Panc1 (cell line): ENCODE data around the gene TLCD3B. TPM values are rescaled to one million over a fixed set of nuclear protein-coding genes. Genes with fewer than 3 reads are reported as not detected.

Source experiments
- ATAC-seq: fragments of 200-7000 bp; cut with Tn5 transposase; 2 replicates; pipeline ENCODE4 v1.9.1; 2020; ENCODE audit warnings: mild to moderate bottlenecking, moderate library complexity
- BruUV-seq: library from RNA; stranded (reverse); fragments of 400-500 nt; replicated peaks from 2 replicates; lab custom pipeline; 2021; lab: Mats Ljungman, UMichigan
- CTCF ChIA-PET: fragments of 300-600 bp; sonication (Branson Sonifier 250); formaldehyde crosslinking; loops from one replicate; lab custom pipeline; 2022; ENCODE audit warnings: antibody characterized with exemption; lab: Charles Lee
- POLR2A ChIA-PET: fragments of 300-600 bp; sonication (Branson Sonifier 250); formaldehyde crosslinking; loops from one replicate; lab custom pipeline; 2022; ENCODE audit warnings: antibody characterized with exemption; lab: Charles Lee
- DNase-seq: peaks from one replicate; pipeline ENCODE4 v3.0.0-alpha.2; 2010; ENCODE audit warnings: low read depth, low spot score
- H3K27ac ChIP-seq: 2 replicates; pipeline ENCODE4 v1.5.1; 2011; ENCODE audit warnings: mild to moderate bottlenecking, low read length, inconsistent platforms
- H3K27me3 ChIP-seq: fragments of 200-500 bp; sonication (Bioruptor generic); 2 replicates; pipeline ENCODE4 v1.6.0; 2014; ENCODE audit warnings: low read length, inconsistent platforms; ENCODE audit not compliant: control insufficient read depth, insufficient read depth
- H3K36me3 ChIP-seq: fragments of 200-500 bp; sonication (Bioruptor generic); 2 replicates; pipeline ENCODE4 v1.5.1; 2014; ENCODE audit warnings: inconsistent platforms, mild to moderate bottlenecking, low read length, moderate library complexity; ENCODE audit not compliant: control insufficient read depth, insufficient read depth
- H3K4me1 ChIP-seq: 2 replicates; pipeline ENCODE4 v1.5.1; 2011; ENCODE audit warnings: inconsistent platforms, mild to moderate bottlenecking, low read length, moderate library complexity; ENCODE audit not compliant: control insufficient read depth, insufficient read depth
- H3K4me3 ChIP-seq, 2 experiments: 2 replicates each; pipeline ENCODE4 v1.5.1; 2011 to 2012; ENCODE audit warnings: low read depth in 2 of 2, low read length in 2 of 2, mild to moderate bottlenecking in 2 of 2, inconsistent platforms in 1 of 2, moderate library complexity in 1 of 2
- H3K9me3 ChIP-seq: fragments of 200-500 bp; sonication (Bioruptor generic); 2 replicates; pipeline ENCODE4 v1.5.1; 2014; ENCODE audit warnings: low read depth, mild to moderate bottlenecking, inconsistent platforms, low read length, moderate library complexity; ENCODE audit not compliant: control insufficient read depth, insufficient read depth
- POLR2AphosphoS5 ChIP-seq: IDR thresholded peaks from 2 replicates; pipeline ENCODE4 v1.6.1; 2012; ENCODE audit warnings: mild to moderate bottlenecking, low read depth, low read length, moderate library complexity
- SIN3A ChIP-seq: IDR thresholded peaks from 2 replicates; pipeline ENCODE4 v1.6.1; 2012; ENCODE audit warnings: low read depth, mild to moderate bottlenecking, low read length, moderate library complexity, borderline replicate concordance; ENCODE audit not compliant: insufficient read depth
- TCF7L2 ChIP-seq: IDR thresholded peaks from 2 replicates; pipeline ENCODE4 v1.6.1; 2011; ENCODE audit warnings: mild to moderate bottlenecking, low read depth, low read length, inconsistent platforms
- in situ Hi-C: cut with HindIII; loops from 2 replicates; pipeline ENCODE4 v1.10.0; 2016; ENCODE audit warnings: low sequenced_read_pairs, low pct_unique_long_range_greater_than_20kb
- intact Hi-C: fragments of 100-400 bp; cut with micrococcal nuclease; formaldehyde crosslinking; loops from one replicate; pipeline ENCODE4 v1.10.0; 2022; ENCODE audit not compliant: unreplicated experiment
- total RNA-seq: library from RNA; stranded (reverse); gene quantifications from one replicate; pipeline ENCODE4 v1.2.1, GENCODE V29; 2021; ENCODE audit not compliant: unreplicated experiment
- TF ChIP-seq, protein P1 (sequence below): fragments of 450-650 bp; IDR thresholded peaks from 2 replicates; pipeline ENCODE4 v1.5.1; 2017; ENCODE audit warnings: mild to moderate bottlenecking
- TF ChIP-seq, protein P2 (sequence below), 2 experiments: IDR thresholded peaks; 2 replicates each; pipeline ENCODE4 v1.6.1; 2011 to 2012; ENCODE audit warnings: low read depth in 2 of 2, control low read depth in 1 of 2, low read length in 1 of 2, mild to moderate bottlenecking in 1 of 2, moderate library complexity in 1 of 2; ENCODE audit not compliant: insufficient read depth in 1 of 2

The TLCD3B gene
- total RNA-seq, 1 experiment from 2014 or later, result 3.5 TPM

DNA sequence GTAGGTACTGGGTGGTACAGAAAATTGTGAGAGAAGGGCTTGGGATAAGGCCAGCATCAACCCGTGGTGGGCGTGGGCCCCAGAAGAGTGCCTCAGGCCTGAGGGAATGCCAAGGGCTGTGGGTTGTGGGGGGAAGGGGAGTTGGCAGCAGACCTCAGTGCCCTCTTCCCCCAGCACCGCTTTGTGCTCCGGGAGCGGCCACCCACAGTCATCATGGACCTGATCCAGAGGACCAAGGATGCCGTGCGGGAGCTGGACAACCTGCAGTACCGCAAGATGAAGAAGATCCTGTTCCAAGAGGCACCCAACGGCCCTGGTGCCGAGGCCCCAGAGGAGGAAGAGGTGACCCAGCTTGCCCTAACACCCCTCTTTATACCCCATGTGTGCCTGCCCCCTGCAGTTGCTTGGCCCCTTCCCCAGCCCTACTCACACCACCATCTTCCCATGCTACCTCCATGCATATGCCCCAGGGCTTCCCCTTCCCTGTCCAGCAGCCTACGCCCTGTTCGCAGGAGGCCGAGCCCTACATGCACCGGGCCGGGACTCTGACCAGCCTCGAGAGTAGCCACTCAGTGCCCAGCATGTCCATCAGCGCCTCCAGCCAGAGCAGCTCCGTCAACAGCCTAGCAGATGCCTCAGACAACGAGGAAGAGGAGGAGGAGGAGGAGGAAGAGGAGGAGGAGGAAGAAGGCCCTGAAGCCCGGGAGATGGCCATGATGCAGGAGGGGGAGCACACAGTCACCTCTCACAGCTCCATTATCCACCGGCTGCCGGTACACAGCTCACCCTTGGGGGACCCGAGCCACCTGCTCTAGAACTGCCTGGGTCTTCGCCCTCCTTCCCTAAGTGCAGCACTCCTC, 48.3 kb downstream of the TLCD3B start:
- Histone ChIP-seq H3K36me3 (peaks cover 32% of the 10 kb centered on the region), H3K4me3 (no peak overlapping the region), H3K27me3 (no peaks in the 10 kb centered on the region), H3K4me1 (no peaks in the 10 kb centered on the region), H3K27ac (no peak overlapping the region), H3K9me3 (no peaks in the 10 kb centered on the region)
- BruUV-seq, result no TSS peak
- ATAC-seq, result no peak
- in situ Hi-C loops (no loop called here), intact Hi-C loops (no loop called here)
- ChIA-PET POLR2A (interaction anchor here (0.5 kb wide), 1 partner anchor 652 kb away, joined by 4 read pairs; no protein-coding TSS in a partner anchor), CTCF (interaction anchor here (0.8 kb wide), 1 partner anchor 362 kb away, joined by 3 read pairs; no protein-coding TSS in a partner anchor)
- TF ChIP-seq, protein P1, sequence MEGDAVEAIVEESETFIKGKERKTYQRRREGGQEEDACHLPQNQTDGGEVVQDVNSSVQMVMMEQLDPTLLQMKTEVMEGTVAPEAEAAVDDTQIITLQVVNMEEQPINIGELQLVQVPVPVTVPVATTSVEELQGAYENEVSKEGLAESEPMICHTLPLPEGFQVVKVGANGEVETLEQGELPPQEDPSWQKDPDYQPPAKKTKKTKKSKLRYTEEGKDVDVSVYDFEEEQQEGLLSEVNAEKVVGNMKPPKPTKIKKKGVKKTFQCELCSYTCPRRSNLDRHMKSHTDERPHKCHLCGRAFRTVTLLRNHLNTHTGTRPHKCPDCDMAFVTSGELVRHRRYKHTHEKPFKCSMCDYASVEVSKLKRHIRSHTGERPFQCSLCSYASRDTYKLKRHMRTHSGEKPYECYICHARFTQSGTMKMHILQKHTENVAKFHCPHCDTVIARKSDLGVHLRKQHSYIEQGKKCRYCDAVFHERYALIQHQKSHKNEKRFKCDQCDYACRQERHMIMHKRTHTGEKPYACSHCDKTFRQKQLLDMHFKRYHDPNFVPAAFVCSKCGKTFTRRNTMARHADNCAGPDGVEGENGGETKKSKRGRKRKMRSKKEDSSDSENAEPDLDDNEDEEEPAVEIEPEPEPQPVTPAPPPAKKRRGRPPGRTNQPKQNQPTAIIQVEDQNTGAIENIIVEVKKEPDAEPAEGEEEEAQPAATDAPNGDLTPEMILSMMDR, result no peak
- TF ChIP-seq SIN3A (no peak), TCF7L2 (no peak), POLR2AphosphoS5 (no peak)
- TF ChIP-seq, protein P2, sequence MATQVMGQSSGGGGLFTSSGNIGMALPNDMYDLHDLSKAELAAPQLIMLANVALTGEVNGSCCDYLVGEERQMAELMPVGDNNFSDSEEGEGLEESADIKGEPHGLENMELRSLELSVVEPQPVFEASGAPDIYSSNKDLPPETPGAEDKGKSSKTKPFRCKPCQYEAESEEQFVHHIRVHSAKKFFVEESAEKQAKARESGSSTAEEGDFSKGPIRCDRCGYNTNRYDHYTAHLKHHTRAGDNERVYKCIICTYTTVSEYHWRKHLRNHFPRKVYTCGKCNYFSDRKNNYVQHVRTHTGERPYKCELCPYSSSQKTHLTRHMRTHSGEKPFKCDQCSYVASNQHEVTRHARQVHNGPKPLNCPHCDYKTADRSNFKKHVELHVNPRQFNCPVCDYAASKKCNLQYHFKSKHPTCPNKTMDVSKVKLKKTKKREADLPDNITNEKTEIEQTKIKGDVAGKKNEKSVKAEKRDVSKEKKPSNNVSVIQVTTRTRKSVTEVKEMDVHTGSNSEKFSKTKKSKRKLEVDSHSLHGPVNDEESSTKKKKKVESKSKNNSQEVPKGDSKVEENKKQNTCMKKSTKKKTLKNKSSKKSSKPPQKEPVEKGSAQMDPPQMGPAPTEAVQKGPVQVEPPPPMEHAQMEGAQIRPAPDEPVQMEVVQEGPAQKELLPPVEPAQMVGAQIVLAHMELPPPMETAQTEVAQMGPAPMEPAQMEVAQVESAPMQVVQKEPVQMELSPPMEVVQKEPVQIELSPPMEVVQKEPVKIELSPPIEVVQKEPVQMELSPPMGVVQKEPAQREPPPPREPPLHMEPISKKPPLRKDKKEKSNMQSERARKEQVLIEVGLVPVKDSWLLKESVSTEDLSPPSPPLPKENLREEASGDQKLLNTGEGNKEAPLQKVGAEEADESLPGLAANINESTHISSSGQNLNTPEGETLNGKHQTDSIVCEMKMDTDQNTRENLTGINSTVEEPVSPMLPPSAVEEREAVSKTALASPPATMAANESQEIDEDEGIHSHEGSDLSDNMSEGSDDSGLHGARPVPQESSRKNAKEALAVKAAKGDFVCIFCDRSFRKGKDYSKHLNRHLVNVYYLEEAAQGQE (IDR thresholded peaks at IDR 0.05; ENCODE audit: insufficient read depth in 1 of 2, low read depth in 2 of 2, low read length in 1 of 2), result no peak
- DNase-seq, result no peak

DNA sequence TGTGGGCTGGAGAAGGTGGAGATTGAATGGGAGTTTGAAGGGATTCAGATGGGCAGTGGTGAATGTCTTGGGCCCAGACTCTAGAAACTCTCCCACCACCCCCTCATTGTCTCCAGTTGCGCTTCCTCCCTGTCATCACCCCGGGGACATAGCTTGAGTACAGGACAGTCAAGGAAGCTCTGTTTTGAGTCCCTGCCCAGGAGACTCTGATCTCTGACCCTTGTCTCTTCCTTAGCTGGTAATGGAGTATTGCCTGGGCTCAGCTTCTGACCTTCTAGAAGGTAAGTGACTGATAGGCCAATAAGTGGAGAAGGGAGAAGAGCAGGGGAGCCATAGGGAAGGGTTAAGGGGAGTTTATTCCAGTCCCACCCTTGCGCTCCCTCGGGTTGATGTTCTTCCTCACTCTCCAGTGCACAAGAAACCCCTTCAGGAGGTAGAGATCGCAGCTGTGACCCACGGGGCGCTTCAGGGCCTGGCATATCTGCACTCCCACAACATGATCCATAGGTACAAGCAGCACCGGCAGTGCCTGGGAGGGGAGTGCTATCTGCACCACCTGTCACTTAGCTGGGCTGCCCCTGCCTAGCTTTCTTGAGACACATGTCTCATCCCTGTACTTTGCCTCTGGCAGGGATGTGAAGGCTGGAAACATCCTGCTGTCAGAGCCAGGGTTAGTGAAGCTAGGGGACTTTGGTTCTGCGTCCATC, 52.4 kb downstream of the TLCD3B start:
- CTCF ChIA-PET, result no interaction called here
- peaks cover 28% of the 10 kb centered on the region for H3K36me3 ChIP-seq
- intact Hi-C loops, result no loop called here

More for the DNA sequence above, 52.4 kb downstream of the TLCD3B start:
- POLR2A ChIA-PET, result no interaction called here
- Histone ChIP-seq H3K9me3 (no peaks in the 10 kb centered on the region), H3K27me3 (no peaks in the 10 kb centered on the region), H3K27ac (no peak overlapping the region), H3K4me1 (peaks cover 19% of the 10 kb centered on the region), H3K4me3 (no peak overlapping the region)
- DNase-seq (no peak), ATAC-seq (no peak)
- TF ChIP-seq TCF7L2 (no peak), SIN3A (no peak), POLR2AphosphoS5 (no peak)
- TF ChIP-seq, protein P1, result no peak
- TF ChIP-seq, protein P2 (IDR thresholded peaks at IDR 0.05; ENCODE audit: insufficient read depth in 1 of 2, low read depth in 2 of 2, low read length in 1 of 2), result no peak
- no TSS peak for BruUV-seq
- in situ Hi-C loops, result no loop called here
